NCI-H1092 treated with DMSO at 0.1 percent for 48 hours (cell line): ENCODE data around the gene ETV5.

Experiments used
- DNase-seq: peaks from one replicate; lab custom pipeline; 2025; lab: John Stamatoyannopoulos, UW

Gene ETV5

GRCh38 chr3:186095561-186096081 lies 13.3 kb downstream of the ETV5 start:
- no peak for DNase-seq

DNA sequence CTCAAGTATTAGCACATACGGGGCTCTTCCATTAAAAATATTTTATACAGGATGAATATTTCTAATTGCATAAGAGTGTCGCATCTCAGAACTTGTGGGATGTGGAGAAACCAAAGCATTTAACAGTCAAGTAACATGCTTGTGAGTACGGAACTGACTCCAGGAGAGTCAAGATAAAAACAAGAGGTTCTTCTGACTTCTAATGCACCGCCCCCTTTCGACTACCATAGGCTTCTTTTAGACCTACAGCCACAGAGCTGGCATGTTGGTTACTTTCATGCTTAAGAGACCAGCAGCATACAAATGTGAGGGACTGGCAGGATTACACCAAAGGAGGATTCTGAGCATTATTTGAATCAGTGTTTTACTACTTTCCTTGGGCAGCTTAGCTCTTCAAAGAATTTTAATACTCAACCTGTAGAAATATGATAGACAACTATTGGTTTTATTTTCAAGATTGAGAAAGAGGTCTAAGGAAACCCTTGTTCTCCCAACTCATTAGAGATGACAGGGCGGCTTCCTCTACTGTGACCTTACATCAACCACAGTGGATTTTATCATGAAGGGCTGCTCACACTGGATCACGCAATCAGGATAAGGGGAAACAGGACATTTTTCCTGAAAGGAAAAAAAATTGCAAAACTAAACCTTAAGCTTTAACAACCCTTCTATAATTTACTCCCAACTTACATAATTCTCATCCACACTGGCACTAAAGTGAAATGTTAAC lies 14.0 kb downstream of the ETV5 start:
- no peak for DNase-seq

GRCh38 chr3:186094271-186094670 lies 14.6 kb downstream of the ETV5 start:
- no peak for DNase-seq

DNA sequence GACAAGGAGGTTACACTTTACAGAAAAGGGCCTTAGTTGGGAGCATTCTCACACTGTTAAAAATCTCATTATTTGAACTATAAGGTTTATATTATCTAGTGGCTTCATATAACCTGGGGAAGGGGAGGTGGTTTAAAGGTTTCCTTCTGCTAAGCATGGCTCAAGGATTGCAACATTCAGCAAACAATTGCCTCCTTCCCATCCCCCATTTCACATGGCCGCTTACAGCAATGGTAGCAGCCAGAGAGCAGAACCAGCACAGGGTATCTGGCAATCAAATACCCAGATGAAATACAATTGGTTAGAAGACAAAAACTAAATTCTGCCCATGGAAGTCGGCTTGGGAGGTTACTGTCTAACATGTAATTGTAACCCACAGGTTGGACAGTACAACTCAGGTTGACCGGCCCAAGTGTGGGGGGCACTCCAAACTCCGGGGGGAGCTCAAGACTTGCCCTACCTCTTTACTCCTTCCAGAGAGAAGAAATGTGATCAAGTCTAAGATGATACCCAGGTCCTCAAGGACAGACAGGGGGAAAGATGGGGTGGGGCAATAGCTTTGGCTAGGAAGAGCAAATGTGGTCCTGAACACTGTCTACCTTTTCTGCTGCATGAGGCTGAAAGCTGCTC lies 15.5 kb downstream of the ETV5 start:
- no peak for DNase-seq

DNA sequence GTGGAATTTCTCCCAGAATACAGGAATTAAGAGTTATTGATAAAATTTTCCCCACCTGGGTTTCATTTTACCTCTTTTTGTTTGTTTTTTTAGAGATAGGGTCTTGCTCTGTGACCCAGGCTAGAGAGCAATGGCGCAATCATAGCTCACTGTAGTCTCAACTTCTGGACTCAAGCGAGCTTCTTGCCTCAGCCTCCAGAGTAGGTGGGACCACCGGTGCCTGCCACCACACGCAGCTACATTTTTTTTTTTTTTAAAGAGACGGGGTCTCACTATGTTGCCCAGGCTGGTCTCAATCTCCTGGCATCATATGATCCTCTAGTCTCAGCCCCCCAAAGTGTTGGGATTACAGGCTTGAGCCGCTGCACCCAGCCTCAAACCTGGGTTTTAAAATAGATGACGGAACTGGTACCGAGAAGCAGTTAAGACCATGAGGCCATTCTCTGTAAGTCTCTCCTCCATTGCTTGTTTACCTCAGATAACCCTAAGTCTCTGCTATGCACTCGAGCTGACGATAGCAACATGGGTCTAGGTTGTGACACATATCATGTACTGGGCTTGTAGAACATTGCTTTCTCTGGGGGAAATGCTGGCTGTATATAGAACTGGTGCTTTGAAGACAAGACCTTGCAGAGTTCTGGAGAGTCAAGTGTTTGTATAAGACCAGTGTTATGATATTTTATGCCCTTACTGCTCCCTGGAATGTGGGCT lies 16.4 kb downstream of the ETV5 start:
- no peak for DNase-seq

DNA sequence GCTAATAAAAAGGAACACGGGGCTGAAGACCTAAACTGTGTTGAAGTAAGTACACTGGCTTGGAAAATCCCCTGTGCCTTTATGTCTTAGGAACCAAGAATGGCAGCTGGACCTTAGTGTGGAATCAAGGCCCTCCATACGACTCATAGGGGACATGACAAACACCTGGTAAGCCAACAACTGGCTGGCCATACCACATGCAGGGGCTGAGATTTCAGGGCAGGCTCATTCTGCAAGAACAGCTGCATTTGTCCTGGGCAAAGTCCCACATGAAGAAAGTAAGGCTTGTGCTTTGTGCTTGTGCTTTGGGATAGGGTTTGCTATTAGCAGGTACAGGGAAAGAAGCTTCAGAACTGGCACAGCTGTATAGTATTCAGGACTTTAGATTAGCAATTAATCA lies 18.0 kb downstream of the ETV5 start:
- no peak for DNase-seq

DNA sequence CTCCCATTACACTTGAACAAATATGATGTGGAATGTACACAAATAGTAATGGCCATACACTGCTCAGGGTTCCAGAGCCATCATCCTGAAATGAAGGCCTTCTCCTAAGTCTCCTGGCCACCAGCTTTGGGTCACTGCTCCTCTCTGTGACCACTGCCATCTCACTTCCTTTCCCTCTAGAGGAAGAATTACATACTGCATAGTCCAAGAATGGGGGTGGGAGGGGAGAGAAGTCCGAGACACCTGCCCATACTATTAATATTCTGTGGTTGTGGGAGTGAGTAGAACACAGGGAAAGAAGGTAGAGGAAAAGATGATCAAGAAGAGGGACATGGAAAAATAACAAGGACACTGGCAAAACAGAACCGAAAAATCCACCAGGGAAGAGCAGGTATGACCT lies 20.6 kb downstream of the ETV5 start:
- DNase-seq = no peak

DNA sequence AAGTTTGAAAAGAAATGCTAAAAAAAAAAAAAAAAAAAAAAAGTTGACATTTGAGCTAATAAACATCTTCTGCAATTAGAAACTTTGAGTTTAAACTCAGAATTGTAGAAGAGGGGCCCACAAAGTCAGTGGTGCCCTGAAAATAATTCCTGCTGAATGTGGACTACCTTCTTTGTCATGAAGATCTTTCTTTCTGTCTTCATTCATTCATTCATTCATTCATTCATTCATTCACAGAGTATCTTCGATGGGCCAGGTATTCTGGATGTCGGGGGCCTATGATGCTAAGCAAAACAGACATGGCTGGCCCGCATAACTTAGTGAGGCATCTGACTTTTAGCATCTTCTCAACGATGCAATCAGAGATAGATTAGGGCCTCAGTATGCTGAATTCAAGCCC lies 24.6 kb downstream of the ETV5 start:
- no peak for DNase-seq

- DNase-seq = no peak
Measured at GRCh38 chr3:186083746-186084145, 25.1 kb downstream of the ETV5 start.

DNA sequence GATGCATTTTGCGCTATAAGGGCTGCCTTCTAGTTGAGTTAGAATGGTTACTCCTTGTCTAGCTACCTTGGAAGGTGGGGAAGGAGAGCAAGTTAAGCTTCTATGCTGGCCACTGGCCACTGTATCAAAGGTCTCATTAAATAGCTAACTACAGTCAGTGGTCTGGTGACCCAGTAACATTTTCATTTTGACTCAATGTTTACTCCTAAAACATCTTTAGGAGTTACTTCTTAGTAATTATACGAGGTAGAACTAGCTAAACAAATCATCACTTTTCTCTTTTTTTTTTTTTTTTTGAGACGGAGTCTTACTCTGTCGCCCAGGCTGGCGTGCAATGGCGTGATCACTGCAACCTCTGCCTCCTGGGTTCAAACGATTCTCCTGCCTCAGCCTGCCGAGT lies 26.7 kb downstream of the ETV5 start:
- DNase-seq = no peak

DNA sequence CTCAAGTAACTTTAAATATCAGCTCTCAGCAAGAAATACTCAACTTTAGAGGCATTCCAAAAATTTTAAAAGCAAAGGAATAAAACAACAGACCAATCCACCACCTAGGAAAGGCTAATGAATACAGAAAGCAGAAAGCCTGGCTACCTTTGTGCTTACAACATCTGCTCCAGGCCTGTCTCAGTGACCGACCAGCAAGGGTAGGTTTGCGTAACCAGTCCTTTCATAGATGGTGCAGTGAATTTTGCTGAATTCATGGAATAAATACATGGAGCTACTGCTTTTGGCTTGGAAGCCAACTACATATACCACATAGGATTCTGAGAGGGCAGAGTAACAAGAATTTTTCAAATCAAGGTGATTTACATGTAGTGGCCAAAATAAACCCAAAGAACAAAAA lies 27.2 kb downstream of the ETV5 start:
- DNase-seq = no peak

DNA sequence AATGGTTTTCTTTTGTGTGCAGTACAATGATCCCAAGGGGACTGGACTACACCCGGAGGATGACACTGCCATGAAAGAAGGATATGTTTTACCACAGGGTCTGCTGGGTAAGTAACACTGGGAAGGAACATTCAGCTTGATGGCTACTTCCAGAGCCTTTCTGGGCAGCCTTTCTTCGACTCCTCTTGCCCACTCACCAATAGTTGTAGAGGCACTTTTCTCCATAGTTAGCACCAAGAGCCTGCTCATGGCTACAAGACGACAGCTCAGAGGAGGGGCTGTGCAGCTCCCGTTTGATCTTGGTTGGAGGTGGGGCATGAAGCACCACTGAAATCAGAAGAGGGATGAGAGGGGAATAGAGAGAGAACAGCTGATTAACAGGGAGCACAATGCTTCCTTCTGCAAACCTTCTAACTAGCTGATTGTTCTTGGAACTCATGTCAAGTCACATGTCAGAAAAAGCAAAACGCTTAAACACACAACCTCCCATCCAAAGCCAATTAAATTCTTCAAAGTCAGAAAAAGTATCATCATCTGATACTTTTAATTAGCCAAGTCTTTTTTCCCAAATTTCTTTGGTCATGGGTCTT lies 27.9 kb downstream of the ETV5 start:
- no peak for DNase-seq

- DNase-seq = no peak
Measured at GRCh38 chr3:186079925-186080324, 29.0 kb downstream of the ETV5 start.

DNA sequence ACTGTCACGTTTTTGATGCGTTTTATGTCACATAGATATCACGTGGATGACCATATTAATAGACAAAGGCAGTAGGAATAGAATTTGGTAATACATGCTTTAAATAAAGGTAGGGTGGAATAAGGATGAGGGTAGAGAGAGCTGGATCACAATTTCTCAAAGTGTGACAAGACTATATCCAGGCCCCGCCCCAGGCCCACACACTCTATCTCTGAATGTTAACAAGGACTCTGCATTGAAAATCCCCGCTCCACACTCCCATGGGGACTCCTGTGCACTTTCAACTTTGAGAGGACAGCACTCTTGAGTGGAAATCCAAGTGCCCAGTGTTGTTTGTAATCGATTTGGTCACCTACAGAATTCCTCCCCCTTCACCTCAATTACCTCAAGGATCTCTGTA lies 31.4 kb downstream of the ETV5 start:
- no peak for DNase-seq

GRCh38 chr3:186075931-186076567 lies 32.8 kb downstream of the ETV5 start:
- no peak for DNase-seq

- no peak for DNase-seq
Measured at GRCh38 chr3:186075489-186075888, 33.4 kb downstream of the ETV5 start.

- DNase-seq = no peak
Measured at GRCh38 chr3:186073641-186074040, 35.2 kb downstream of the ETV5 start.

DNA sequence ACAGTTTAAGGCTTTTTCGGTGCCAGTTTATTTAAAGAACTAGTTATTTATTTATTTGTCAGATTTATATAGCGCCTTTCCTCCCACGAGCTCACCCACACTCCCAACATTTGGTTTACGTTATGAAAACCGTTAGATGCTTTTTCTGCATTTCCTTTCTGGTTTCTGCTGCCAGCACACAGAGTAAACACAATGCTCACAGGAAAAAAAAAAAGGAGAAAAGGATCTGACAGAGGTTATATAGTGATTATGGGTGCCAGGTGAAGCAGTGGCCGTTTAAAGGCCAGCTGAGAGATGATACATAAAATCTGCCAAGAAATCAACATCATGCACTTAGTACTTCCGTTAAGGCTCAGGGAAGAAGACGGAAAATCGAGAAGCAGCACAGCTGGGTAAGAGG lies 37.9 kb downstream of the ETV5 start:
- DNase-seq = no peak

GRCh38 chr3:186070550-186070949 lies 38.3 kb downstream of the ETV5 start:
- no peak for DNase-seq

GRCh38 chr3:186070133-186070532 lies 38.8 kb downstream of the ETV5 start:
- no peak for DNase-seq

- no peak for DNase-seq
Measured at GRCh38 chr3:186069199-186069598, 39.7 kb downstream of the ETV5 start.

DNA sequence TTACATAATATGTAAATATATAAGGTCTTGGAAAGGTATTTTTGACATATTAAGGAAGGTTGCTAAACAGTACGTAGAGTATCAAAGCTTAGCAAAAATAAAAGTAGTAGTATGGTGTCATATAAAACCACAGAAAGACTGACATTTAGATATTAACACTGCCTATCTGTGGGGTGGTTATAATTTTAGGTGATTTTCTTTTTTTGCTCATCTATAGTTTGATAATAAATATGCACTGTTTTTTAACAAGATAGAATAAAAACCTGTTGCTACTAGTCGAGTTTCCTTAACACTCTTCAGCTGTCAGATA lies 40.7 kb downstream of the ETV5 start:
- no peak for DNase-seq
